Keratinocyte (primary cell): ENCODE measurements around the gene GALNT2.

ENCODE experiments used
- CTCF ChIP-seq, 3 experiments: IDR thresholded peaks in 1 of 3; conservative IDR thresholded peaks in 1 of 3; optimal IDR thresholded peaks in 1 of 3; 2 replicates in 2 of 3; 3 replicates in 1 of 3; pipeline versions ENCODE3 to v1.5.1; 2011; ENCODE audit warnings: low read length in 3 of 3, mild to moderate bottlenecking in 3 of 3, moderate library complexity in 2 of 3, control low read depth in 1 of 3, inconsistent platforms in 1 of 3; ENCODE audit not compliant: insufficient read depth in 2 of 3; ENCODE audit errors: extremely low read depth in 1 of 3
- EZH2 ChIP-seq: IDR thresholded peaks from one replicate; pipeline ENCODE4 v1.6.1; 2012; ENCODE audit warnings: inconsistent platforms, mild to moderate bottlenecking, low read length, moderate library complexity

GRCh38 chr1:230313453-230314141 lies 246.6 kb downstream of the GALNT2 start:
- TF ChIP-seq CTCF (optimal IDR thresholded peaks at IDR 0.05 in 1 of 3, IDR thresholded peaks at IDR 0.05 in 1 of 3, conservative IDR thresholded peaks at IDR 0.05 in 1 of 3; ENCODE audit: extremely low read depth in 1 of 3, insufficient read depth in 2 of 3, low read length in 3 of 3) (no peak), EZH2 (no peak)
